ENCODE results near the gene PPP1R15B. TPM values are rescaled to one million over a fixed set of nuclear protein-coding genes. Genes with fewer than 3 reads are reported as not detected.

The PPP1R15B gene
- total RNA-seq, 2 experiments from 2014 or later = 72.6 to 79.2 TPM

DNA sequence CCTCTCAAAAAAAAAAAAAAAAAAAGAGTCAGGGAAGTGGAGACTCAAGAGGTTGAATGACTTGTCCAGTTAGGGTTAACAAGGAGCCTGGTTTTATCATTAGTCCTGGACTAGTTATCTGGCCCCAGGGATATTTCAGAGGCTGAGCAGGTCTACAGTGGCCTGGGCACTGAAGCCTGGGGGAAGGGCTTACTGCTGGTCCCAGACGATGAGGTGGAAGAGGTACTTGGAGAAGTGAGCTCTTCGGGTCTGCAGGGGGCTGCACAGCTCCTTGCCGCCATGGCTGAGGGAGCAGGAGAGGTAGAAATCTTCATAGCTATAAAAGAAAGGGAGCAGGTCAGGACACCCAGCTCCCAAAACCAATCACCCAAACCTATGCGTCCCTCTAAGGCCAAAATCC, 42.9 kb upstream of the PPP1R15B start:
- Histone ChIP-seq H3K79me2 (ENCODE audit: insufficient read depth, low read depth, low read length) (no peaks in the 10 kb centered on the region), H3K9me3 (ENCODE audit: low read length) (no peaks in the 10 kb centered on the region), H3K4me2 (ENCODE audit: low read length) (no peak overlapping the region), H3K9me2 (ENCODE audit: insufficient read depth, low read length) (no peaks in the 10 kb centered on the region), H3K27ac (ENCODE audit: low read depth, low read length, poor library complexity, severe bottlenecking) (no peak overlapping the region), H4K20me1 (ENCODE audit: insufficient read depth, low read length) (no peaks in the 10 kb centered on the region), H3K36me3 (ENCODE audit: insufficient read depth, low read length) (0 out of 2 replicates have a peak, but pooled peaks cover 3% of the 10 kb centered on the region), H2AFZ (ENCODE audit: low read length) (no peak overlapping the region), H3K4me3 (ENCODE audit: low read depth, low read length, poor library complexity, severe bottlenecking) (no peak overlapping the region), H3K4me1 (ENCODE audit: insufficient read depth, low read length, poor library complexity, severe bottlenecking) (peaks cover 16% of the 10 kb centered on the region)
- no peak for DNase-seq (ENCODE audit: low spot score)
- intact Hi-C loops (cut with micrococcal nuclease; ENCODE audit: unreplicated experiment) = no loop called here
- BruUV-seq (replicated peaks) = no TSS peak
- TF ChIP-seq, protein P1, sequence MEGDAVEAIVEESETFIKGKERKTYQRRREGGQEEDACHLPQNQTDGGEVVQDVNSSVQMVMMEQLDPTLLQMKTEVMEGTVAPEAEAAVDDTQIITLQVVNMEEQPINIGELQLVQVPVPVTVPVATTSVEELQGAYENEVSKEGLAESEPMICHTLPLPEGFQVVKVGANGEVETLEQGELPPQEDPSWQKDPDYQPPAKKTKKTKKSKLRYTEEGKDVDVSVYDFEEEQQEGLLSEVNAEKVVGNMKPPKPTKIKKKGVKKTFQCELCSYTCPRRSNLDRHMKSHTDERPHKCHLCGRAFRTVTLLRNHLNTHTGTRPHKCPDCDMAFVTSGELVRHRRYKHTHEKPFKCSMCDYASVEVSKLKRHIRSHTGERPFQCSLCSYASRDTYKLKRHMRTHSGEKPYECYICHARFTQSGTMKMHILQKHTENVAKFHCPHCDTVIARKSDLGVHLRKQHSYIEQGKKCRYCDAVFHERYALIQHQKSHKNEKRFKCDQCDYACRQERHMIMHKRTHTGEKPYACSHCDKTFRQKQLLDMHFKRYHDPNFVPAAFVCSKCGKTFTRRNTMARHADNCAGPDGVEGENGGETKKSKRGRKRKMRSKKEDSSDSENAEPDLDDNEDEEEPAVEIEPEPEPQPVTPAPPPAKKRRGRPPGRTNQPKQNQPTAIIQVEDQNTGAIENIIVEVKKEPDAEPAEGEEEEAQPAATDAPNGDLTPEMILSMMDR (conservative IDR thresholded peaks at IDR 0.05; ENCODE audit: low read length) = no peak
- no peak for TF ChIP-seq EZH2phosphoT487 (IDR thresholded peaks at IDR 0.05; ENCODE audit: borderline replicate concordance, low read depth, low read length)
- POLR2A ChIA-PET = interaction anchor here (1.5 kb wide), 1 partner anchor 9 kb away, joined by 5 read pairs; no protein-coding TSS in a partner anchor
- CTCF ChIA-PET (ENCODE audit: unreplicated experiment) = interaction anchor here (1.1 kb wide), 1 partner anchor 40 kb away, joined by 3 read pairs; the partner anchor contains the start of gene PIK3C2B

DNA sequence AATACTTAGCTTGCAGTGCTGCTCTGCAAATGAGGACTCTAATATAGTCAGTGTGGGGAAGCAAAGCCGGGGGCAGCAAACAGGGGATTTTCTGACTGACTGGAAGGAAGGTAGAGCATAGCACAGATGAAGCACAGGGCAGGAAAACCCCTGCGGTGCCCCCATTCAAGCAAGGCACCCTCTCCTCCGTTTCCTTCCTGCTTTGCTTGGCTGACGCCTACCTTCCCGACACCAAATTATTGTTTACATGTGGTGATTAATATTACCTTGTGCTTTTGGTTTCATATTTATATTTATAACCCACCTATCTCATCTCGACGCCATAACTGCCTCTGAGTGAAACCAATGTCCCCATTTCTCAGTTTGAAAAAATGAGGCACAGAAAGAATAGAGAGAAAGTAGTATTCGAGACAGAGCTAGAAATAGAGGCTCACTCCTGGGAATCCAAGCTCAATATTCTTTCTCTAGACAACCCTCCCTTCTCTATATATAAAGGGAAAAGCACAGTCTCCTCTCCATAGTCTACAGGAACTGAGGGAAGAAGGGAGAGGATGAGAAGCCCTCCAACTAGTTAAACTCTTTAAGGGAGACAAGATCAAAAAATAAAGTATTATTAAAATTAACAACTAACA, 41.6 kb upstream of the PPP1R15B start:
- Histone ChIP-seq H3K4me3 (ENCODE audit: low read depth, low read length, poor library complexity, severe bottlenecking) (peak overlapping the region; percentile 7), H4K20me1 (ENCODE audit: insufficient read depth, low read length) (no peaks in the 10 kb centered on the region), H3K9me3 (ENCODE audit: low read length) (no peaks in the 10 kb centered on the region), H3K79me2 (ENCODE audit: insufficient read depth, low read depth, low read length) (no peaks in the 10 kb centered on the region), H2AFZ (ENCODE audit: low read length) (peak overlapping the region; percentile 77), H3K4me2 (ENCODE audit: low read length) (peak overlapping the region; percentile 65), H3K36me3 (ENCODE audit: insufficient read depth, low read length) (no peaks in the 10 kb centered on the region), H3K27ac (ENCODE audit: low read depth, low read length, poor library complexity, severe bottlenecking) (peak overlapping the region; percentile 34), H3K9me2 (ENCODE audit: insufficient read depth, low read length) (no peaks in the 10 kb centered on the region), H3K4me1 (ENCODE audit: insufficient read depth, low read length, poor library complexity, severe bottlenecking) (peaks cover 24% of the 10 kb centered on the region)
- peak; percentile 53 for DNase-seq (ENCODE audit: low spot score)
- POLR2A ChIA-PET = interaction anchor here (0.6 to 1.5 kb wide), 5 partner anchors 8 to 96 kb away, joined by 3 to 5 read pairs (median 4); no protein-coding TSS in a partner anchor
- BruUV-seq (replicated peaks) = no TSS peak
- TF ChIP-seq, protein P1 (conservative IDR thresholded peaks at IDR 0.05; ENCODE audit: low read length) = no peak
- no peak for TF ChIP-seq EZH2phosphoT487 (IDR thresholded peaks at IDR 0.05; ENCODE audit: borderline replicate concordance, low read depth, low read length)
- CTCF ChIA-PET (ENCODE audit: unreplicated experiment) = no interaction called here
- intact Hi-C loops (cut with micrococcal nuclease; ENCODE audit: unreplicated experiment) = no loop called here
